Endothelial cell (in vitro differentiated cells): Measurements from ENCODE around the gene CYP1B1. TPM values are rescaled to one million over a fixed set of nuclear protein-coding genes. Genes with fewer than 3 reads are reported as not detected.
"Not testable (repeated sequence)": the region's sequence is repeated elsewhere in the genome, so short reads cannot be mapped to it uniquely, and the experiment has no call there.

Source experiments
- DNase-seq: peaks from one replicate; pipeline ENCODE4 v3.0.0; 2021; ENCODE audit warnings: low spot score
- H3K27ac Mint-ChIP-seq: one replicate; pipeline ENCODE4 v1.8.0; 2021; ENCODE audit warnings: mixed read lengths, inconsistent platforms; ENCODE audit not compliant: unreplicated experiment
- H3K27me3 Mint-ChIP-seq: one replicate; pipeline ENCODE4 v1.8.0; 2021; ENCODE audit warnings: mild to moderate bottlenecking, moderate library complexity, mixed read lengths, inconsistent platforms; ENCODE audit not compliant: unreplicated experiment
- H3K36me3 Mint-ChIP-seq: one replicate; pipeline ENCODE4 v1.8.0; 2021; ENCODE audit warnings: mild to moderate bottlenecking, low read depth, mixed read lengths, inconsistent platforms; ENCODE audit not compliant: unreplicated experiment
- H3K4me1 Mint-ChIP-seq: one replicate; pipeline ENCODE4 v1.8.0; 2021; ENCODE audit warnings: mild to moderate bottlenecking, mixed read lengths, inconsistent platforms; ENCODE audit not compliant: unreplicated experiment
- H3K4me3 Mint-ChIP-seq: one replicate; pipeline ENCODE4 v1.8.0; 2021; ENCODE audit warnings: mild to moderate bottlenecking, mixed read lengths, inconsistent platforms; ENCODE audit not compliant: unreplicated experiment
- H3K9me3 Mint-ChIP-seq: one replicate; pipeline ENCODE4 v1.8.0; 2021; ENCODE audit warnings: mixed read lengths, inconsistent platforms; ENCODE audit not compliant: unreplicated experiment
- CTCF ChIP-seq: fragments of 200-600 bp; sonication (generic); IDR thresholded peaks from one replicate; pipeline ENCODE4 v1.5.0; 2021; ENCODE audit warnings: antibody characterized with exemption; ENCODE audit not compliant: unreplicated experiment
- total RNA-seq: library from RNA; stranded (reverse); fragmentation: NEBNext Ultra II Directional; extraction: Animal tissue kit (Norgen Biotek cat#: 25700); gene quantifications from one replicate; pipeline ENCODE4 v1.2.1, GENCODE V29; 2021; ENCODE audit not compliant: unreplicated experiment

Gene CYP1B1
- total RNA-seq, 1 donor from 2014 or later, result 1.2 TPM

- no peak for DNase-seq
- TF ChIP-seq CTCF, result no peak
- Mint-ChIP-seq H3K4me3 (no peak overlapping the region), H3K27me3 (peaks cover 2% of the 10 kb centered on the region), H3K27ac (no peak overlapping the region), H3K9me3 (no peaks in the 10 kb centered on the region), H3K4me1 (peaks cover 19% of the 10 kb centered on the region), H3K36me3 (no peaks in the 10 kb centered on the region)
Observed at GRCh38 chr2:38091760-38092159, 15.8 kb upstream of the CYP1B1 start.

GRCh38 chr2:38090928-38091327 is 15.0 kb upstream of the CYP1B1 start:
- Mint-ChIP-seq H3K27me3 (peaks cover 3% of the 10 kb centered on the region), H3K27ac (no peak overlapping the region), H3K4me3 (no peak overlapping the region), H3K9me3 (no peaks in the 10 kb centered on the region), H3K36me3 (no peaks in the 10 kb centered on the region), H3K4me1 (peaks cover 16% of the 10 kb centered on the region)
- DNase-seq, result no peak
- no peak for TF ChIP-seq CTCF

- not testable (repeated sequence) for DNase-seq, H3K4me3 Mint-ChIP-seq, H3K27me3 Mint-ChIP-seq, H3K36me3 Mint-ChIP-seq, H3K27ac Mint-ChIP-seq, H3K9me3 Mint-ChIP-seq
- peaks cover 11% of the 10 kb centered on the region for H3K4me1 Mint-ChIP-seq
Observed at GRCh38 chr2:38090212-38090611, 14.3 kb upstream of the CYP1B1 start.

GRCh38 chr2:38085998-38086698 is 10.2 kb upstream of the CYP1B1 start:
- not testable (repeated sequence) for DNase-seq, H3K9me3 Mint-ChIP-seq, H3K27ac Mint-ChIP-seq, H3K4me1 Mint-ChIP-seq, H3K27me3 Mint-ChIP-seq, H3K36me3 Mint-ChIP-seq
- peak overlapping the region; percentile 54 for H3K4me3 Mint-ChIP-seq

- not testable (repeated sequence) for H3K9me3 Mint-ChIP-seq
Observed at GRCh38 chr2:38084556-38084955, 8.6 kb upstream of the CYP1B1 start.

GRCh38 chr2:38082727-38083126 is 6.8 kb upstream of the CYP1B1 start:
- not testable (repeated sequence) for H3K4me1 Mint-ChIP-seq, DNase-seq, H3K36me3 Mint-ChIP-seq, H3K27me3 Mint-ChIP-seq, H3K9me3 Mint-ChIP-seq, H3K4me3 Mint-ChIP-seq, H3K27ac Mint-ChIP-seq

More at GRCh38 chr2:38084556-38084955, 8.6 kb upstream of the CYP1B1 start:
- not testable (repeated sequence) for H3K4me3 Mint-ChIP-seq, H3K27me3 Mint-ChIP-seq, H3K4me1 Mint-ChIP-seq, DNase-seq, H3K27ac Mint-ChIP-seq, H3K36me3 Mint-ChIP-seq

- Mint-ChIP-seq H3K9me3 (no peaks in the 10 kb centered on the region), H3K27ac (no peak overlapping the region), H3K36me3 (no peaks in the 10 kb centered on the region), H3K4me1 (peaks cover 8% of the 10 kb centered on the region), H3K27me3 (peaks cover 15% of the 10 kb centered on the region), H3K4me3 (no peak overlapping the region)
- no peak for TF ChIP-seq CTCF
- no peak for DNase-seq
Observed at GRCh38 chr2:38080346-38080745, 4.4 kb upstream of the CYP1B1 start.
